Measurements from ENCODE around the gene BANF1.

DNA sequence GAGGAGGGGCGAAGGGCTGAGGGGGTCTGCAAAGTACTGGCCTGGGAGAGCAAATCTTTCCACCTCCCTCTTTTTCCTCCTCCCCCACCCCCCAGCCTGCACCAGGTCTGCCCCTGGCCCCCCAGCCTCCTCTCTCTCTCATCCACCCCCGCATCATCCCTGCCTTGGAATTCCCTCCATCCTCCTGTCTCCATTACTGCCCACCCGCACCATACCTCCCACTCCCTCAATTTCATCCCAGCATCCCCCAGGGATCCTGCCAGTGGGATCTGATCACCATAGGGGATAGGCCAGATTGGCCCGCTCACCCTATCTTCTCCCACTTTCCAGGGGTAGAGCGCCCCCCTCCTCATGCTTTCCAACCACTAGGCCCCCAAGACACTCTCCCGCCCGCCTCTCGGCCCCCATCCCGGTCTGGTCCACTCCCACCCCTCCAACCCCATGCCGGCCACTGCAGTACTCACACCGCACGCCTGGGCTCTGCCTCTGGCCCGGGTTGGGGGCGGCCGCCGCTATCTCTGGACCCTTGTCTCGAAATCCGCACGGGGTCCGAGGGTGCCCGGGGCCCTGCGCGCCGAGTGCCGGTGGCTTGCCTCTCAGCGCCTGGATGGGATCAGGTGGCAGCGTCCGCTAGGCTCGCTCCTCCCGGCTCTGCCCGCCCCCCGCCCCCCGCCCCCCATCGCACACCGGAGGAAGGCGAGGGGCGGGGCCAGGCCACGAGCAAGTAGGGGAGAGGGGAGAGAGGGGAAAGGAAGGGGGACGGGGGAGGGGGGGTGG lies 46.4 kb downstream of the BANF1 start, which contains the start of gene GAL3ST3:
- TF ChIP-seq, protein P1, sequence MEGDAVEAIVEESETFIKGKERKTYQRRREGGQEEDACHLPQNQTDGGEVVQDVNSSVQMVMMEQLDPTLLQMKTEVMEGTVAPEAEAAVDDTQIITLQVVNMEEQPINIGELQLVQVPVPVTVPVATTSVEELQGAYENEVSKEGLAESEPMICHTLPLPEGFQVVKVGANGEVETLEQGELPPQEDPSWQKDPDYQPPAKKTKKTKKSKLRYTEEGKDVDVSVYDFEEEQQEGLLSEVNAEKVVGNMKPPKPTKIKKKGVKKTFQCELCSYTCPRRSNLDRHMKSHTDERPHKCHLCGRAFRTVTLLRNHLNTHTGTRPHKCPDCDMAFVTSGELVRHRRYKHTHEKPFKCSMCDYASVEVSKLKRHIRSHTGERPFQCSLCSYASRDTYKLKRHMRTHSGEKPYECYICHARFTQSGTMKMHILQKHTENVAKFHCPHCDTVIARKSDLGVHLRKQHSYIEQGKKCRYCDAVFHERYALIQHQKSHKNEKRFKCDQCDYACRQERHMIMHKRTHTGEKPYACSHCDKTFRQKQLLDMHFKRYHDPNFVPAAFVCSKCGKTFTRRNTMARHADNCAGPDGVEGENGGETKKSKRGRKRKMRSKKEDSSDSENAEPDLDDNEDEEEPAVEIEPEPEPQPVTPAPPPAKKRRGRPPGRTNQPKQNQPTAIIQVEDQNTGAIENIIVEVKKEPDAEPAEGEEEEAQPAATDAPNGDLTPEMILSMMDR (IDR thresholded peaks at IDR 0.05) = no peak
- no peak for TF ChIP-seq POLR2A (IDR thresholded peaks at IDR 0.05)

All from uterus (tissue), 2 donors.